ENCODE results near the gene MGAT4A.

MGAT4A gene

GRCh38 chr2:98764499-98764898 is 33.6 kb upstream of the MGAT4A start:
- no peak for TF ChIP-seq CTCF (IDR thresholded peaks at IDR 0.05)
- Mint-ChIP-seq H3K36me3 (ENCODE audit: low read depth) (no peaks in the 10 kb centered on the region), H3K4me1 (no peaks in the 10 kb centered on the region), H3K27ac (no peak overlapping the region), H3K4me3 (no peak overlapping the region), H3K9me3 (no peaks in the 10 kb centered on the region), H3K27me3 (ENCODE audit: low read depth, poor library complexity) (peaks cover 13% of the 10 kb centered on the region)
- no peak for DNase-seq

- no peak overlapping the region for H3K4me3 Mint-ChIP-seq
- no peak for DNase-seq
- H3K27me3 Mint-ChIP-seq (ENCODE audit: low read depth, poor library complexity), result peaks cover 13% of the 10 kb centered on the region
- no peaks in the 10 kb centered on the region for H3K4me1 Mint-ChIP-seq
- no peak overlapping the region for H3K27ac Mint-ChIP-seq
- TF ChIP-seq CTCF (IDR thresholded peaks at IDR 0.05), result no peak
- H3K36me3 Mint-ChIP-seq (ENCODE audit: low read depth), result no peaks in the 10 kb centered on the region
- H3K9me3 Mint-ChIP-seq, result no peaks in the 10 kb centered on the region
Measured at GRCh38 chr2:98763209-98763951, 32.4 kb upstream of the MGAT4A start.

- no peak overlapping the region for H3K27ac Mint-ChIP-seq
- peaks cover 11% of the 10 kb centered on the region for H3K27me3 Mint-ChIP-seq (ENCODE audit: low read depth, poor library complexity)
- no peaks in the 10 kb centered on the region for H3K36me3 Mint-ChIP-seq (ENCODE audit: low read depth)
- no peak overlapping the region for H3K4me3 Mint-ChIP-seq
- DNase-seq, result no peak
- TF ChIP-seq CTCF (IDR thresholded peaks at IDR 0.05), result no peak
- no peaks in the 10 kb centered on the region for H3K4me1 Mint-ChIP-seq
- no peaks in the 10 kb centered on the region for H3K9me3 Mint-ChIP-seq
Measured at GRCh38 chr2:98761909-98762308, 31.0 kb upstream of the MGAT4A start.

GRCh38 chr2:98761267-98761781 is 30.4 kb upstream of the MGAT4A start:
- Mint-ChIP-seq H3K27ac (no peak overlapping the region), H3K4me1 (no peaks in the 10 kb centered on the region), H3K9me3 (no peaks in the 10 kb centered on the region), H3K36me3 (ENCODE audit: low read depth) (no peaks in the 10 kb centered on the region), H3K4me3 (no peak overlapping the region), H3K27me3 (ENCODE audit: low read depth, poor library complexity) (peaks cover 11% of the 10 kb centered on the region)
- DNase-seq, result no peak
- no peak for TF ChIP-seq CTCF (IDR thresholded peaks at IDR 0.05)

- H3K4me1 Mint-ChIP-seq, result no peaks in the 10 kb centered on the region
- H3K27me3 Mint-ChIP-seq (ENCODE audit: low read depth, poor library complexity), result peaks cover 21% of the 10 kb centered on the region
- no peaks in the 10 kb centered on the region for H3K9me3 Mint-ChIP-seq
Measured at GRCh38 chr2:98759827-98760625, 29.1 kb upstream of the MGAT4A start.

More at GRCh38 chr2:98759827-98760625, 29.1 kb upstream of the MGAT4A start:
- no peak for TF ChIP-seq CTCF (IDR thresholded peaks at IDR 0.05)
- no peak for DNase-seq
- no peak overlapping the region for H3K4me3 Mint-ChIP-seq
- no peak overlapping the region for H3K27ac Mint-ChIP-seq
- H3K36me3 Mint-ChIP-seq (ENCODE audit: low read depth), result no peaks in the 10 kb centered on the region
